ENCODE results near the gene CDK5RAP2.

Gene CDK5RAP2

GRCh38 chr9:120442308-120442995 is 137.5 kb downstream of the CDK5RAP2 start:
- TF ChIP-seq SIN3A (IDR thresholded peaks at IDR 0.05; ENCODE audit: borderline replicate concordance, insufficient read depth, low read length) (no peak), FOXP2 (optimal IDR thresholded peaks at IDR 0.05; ENCODE audit: borderline replicate concordance, extremely low read depth, extremely low read length, insufficient read depth) (no peak), POLR2AphosphoS5 (IDR thresholded peaks at IDR 0.05; ENCODE audit: low read depth, low read length) (no peak), REST (IDR thresholded peaks at IDR 0.05; ENCODE audit: insufficient read depth in 1 of 2, low read depth in 2 of 2, low read length in 2 of 2) (no peak), TAF1 (IDR thresholded peaks at IDR 0.05; ENCODE audit: borderline replicate concordance, insufficient read depth, low read length) (no peak)

- TF ChIP-seq FOXP2 (optimal IDR thresholded peaks at IDR 0.05; ENCODE audit: borderline replicate concordance, extremely low read depth, extremely low read length, insufficient read depth) = no peak
- no peak for TF ChIP-seq SIN3A (IDR thresholded peaks at IDR 0.05; ENCODE audit: borderline replicate concordance, insufficient read depth, low read length)
- no peak for TF ChIP-seq REST (IDR thresholded peaks at IDR 0.05; ENCODE audit: insufficient read depth in 1 of 2, low read depth in 2 of 2, low read length in 2 of 2)
- no peak for TF ChIP-seq POLR2AphosphoS5 (IDR thresholded peaks at IDR 0.05; ENCODE audit: low read depth, low read length)
- no peak for TF ChIP-seq TAF1 (IDR thresholded peaks at IDR 0.05; ENCODE audit: borderline replicate concordance, insufficient read depth, low read length)
Observed at GRCh38 chr9:120441426-120442307, 138.3 kb downstream of the CDK5RAP2 start.

GRCh38 chr9:120440791-120441190 is 139.2 kb downstream of the CDK5RAP2 start:
- TF ChIP-seq POLR2AphosphoS5 (IDR thresholded peaks at IDR 0.05; ENCODE audit: low read depth, low read length) (no peak), SIN3A (IDR thresholded peaks at IDR 0.05; ENCODE audit: borderline replicate concordance, insufficient read depth, low read length) (no peak), TAF1 (IDR thresholded peaks at IDR 0.05; ENCODE audit: borderline replicate concordance, insufficient read depth, low read length) (no peak), FOXP2 (optimal IDR thresholded peaks at IDR 0.05; ENCODE audit: borderline replicate concordance, extremely low read depth, extremely low read length, insufficient read depth) (no peak), REST (IDR thresholded peaks at IDR 0.05; ENCODE audit: insufficient read depth in 1 of 2, low read depth in 2 of 2, low read length in 2 of 2) (no peak)

- no peak for TF ChIP-seq SIN3A (IDR thresholded peaks at IDR 0.05; ENCODE audit: borderline replicate concordance, insufficient read depth, low read length)
Observed at GRCh38 chr9:120439926-120440325, 140.0 kb downstream of the CDK5RAP2 start.

- no peak for TF ChIP-seq TAF1 (IDR thresholded peaks at IDR 0.05; ENCODE audit: borderline replicate concordance, insufficient read depth, low read length)
- TF ChIP-seq FOXP2 (optimal IDR thresholded peaks at IDR 0.05; ENCODE audit: borderline replicate concordance, extremely low read depth, extremely low read length, insufficient read depth) = no peak
- no peak for TF ChIP-seq POLR2AphosphoS5 (IDR thresholded peaks at IDR 0.05; ENCODE audit: low read depth, low read length)
- no peak for TF ChIP-seq REST (IDR thresholded peaks at IDR 0.05; ENCODE audit: insufficient read depth in 1 of 2, low read depth in 2 of 2, low read length in 2 of 2)
- no peak for TF ChIP-seq SIN3A (IDR thresholded peaks at IDR 0.05; ENCODE audit: borderline replicate concordance, insufficient read depth, low read length)
Observed at GRCh38 chr9:120438836-120439546, 141.0 kb downstream of the CDK5RAP2 start.

Data from PFSK-1 (cell line).